Endothelial cell (in vitro differentiated cells): ENCODE measurements around the gene TBC1D9. TPM values are rescaled to one million over a fixed set of nuclear protein-coding genes. Genes with fewer than 3 reads are reported as not detected.

Source experiments
- DNase-seq: peaks from one replicate; pipeline ENCODE4 v3.0.0; 2021; ENCODE audit warnings: low spot score
- H3K27ac Mint-ChIP-seq: one replicate; pipeline ENCODE4 v1.8.0; 2021; ENCODE audit warnings: mixed read lengths, inconsistent platforms; ENCODE audit not compliant: unreplicated experiment
- H3K27me3 Mint-ChIP-seq: one replicate; pipeline ENCODE4 v1.8.0; 2021; ENCODE audit warnings: mild to moderate bottlenecking, moderate library complexity, mixed read lengths, inconsistent platforms; ENCODE audit not compliant: unreplicated experiment
- H3K36me3 Mint-ChIP-seq: one replicate; pipeline ENCODE4 v1.8.0; 2021; ENCODE audit warnings: mild to moderate bottlenecking, low read depth, mixed read lengths, inconsistent platforms; ENCODE audit not compliant: unreplicated experiment
- H3K4me1 Mint-ChIP-seq: one replicate; pipeline ENCODE4 v1.8.0; 2021; ENCODE audit warnings: mild to moderate bottlenecking, mixed read lengths, inconsistent platforms; ENCODE audit not compliant: unreplicated experiment
- H3K4me3 Mint-ChIP-seq: one replicate; pipeline ENCODE4 v1.8.0; 2021; ENCODE audit warnings: mild to moderate bottlenecking, mixed read lengths, inconsistent platforms; ENCODE audit not compliant: unreplicated experiment
- H3K9me3 Mint-ChIP-seq: one replicate; pipeline ENCODE4 v1.8.0; 2021; ENCODE audit warnings: mixed read lengths, inconsistent platforms; ENCODE audit not compliant: unreplicated experiment
- total RNA-seq: library from RNA; stranded (reverse); fragmentation: NEBNext Ultra II Directional; extraction: Animal tissue kit (Norgen Biotek cat#: 25700); gene quantifications from one replicate; pipeline ENCODE4 v1.2.1, GENCODE V29; 2021; ENCODE audit not compliant: unreplicated experiment
- TF ChIP-seq, protein P1 (sequence below): fragments of 200-600 bp; sonication (generic); IDR thresholded peaks from one replicate; pipeline ENCODE4 v1.5.0; 2021; ENCODE audit warnings: antibody characterized with exemption; ENCODE audit not compliant: unreplicated experiment

TBC1D9 gene
- total RNA-seq, 1 donor from 2014 or later = 25.5 TPM

DNA sequence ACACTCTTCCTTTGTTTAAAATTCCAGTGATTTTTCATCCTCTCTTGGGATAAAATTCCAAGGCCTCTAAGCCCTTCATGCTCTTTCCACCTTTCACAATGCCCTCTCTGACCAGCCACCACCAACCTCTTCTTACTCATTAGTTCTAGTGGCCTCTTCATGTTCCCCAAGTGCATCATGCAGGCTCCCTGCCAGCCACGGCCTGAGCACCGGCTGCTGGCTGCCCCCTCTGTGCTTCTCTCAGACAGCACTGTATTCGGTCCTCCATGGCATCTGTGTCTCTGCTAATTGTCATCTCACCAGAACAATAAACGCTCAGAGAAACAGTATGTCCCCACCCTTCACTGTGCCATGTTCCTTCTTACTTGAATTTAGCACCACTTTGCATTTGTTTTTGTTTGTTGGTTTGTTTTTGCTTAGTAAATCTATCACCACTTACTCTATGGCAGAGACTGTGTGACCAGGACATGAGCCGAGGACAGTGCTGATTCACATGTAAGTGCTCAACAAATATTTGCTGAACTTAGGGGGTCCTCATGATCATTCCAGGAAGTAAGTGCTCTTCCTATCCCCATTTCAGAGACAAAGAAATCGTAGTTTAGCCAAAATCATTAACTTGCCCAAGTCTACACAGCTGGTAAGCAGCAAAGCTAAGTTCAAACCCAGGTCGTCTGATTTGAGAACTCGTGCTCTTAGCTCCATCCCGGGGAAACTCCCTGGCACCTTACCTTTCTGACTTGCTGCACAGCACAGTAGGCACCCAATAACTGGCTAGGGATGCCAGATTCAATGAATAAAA, 110.4 kb downstream of the TBC1D9 start:
- DNase-seq = no peak
- Mint-ChIP-seq H3K4me3 (peak overlapping the region; percentile 26), H3K4me1 (peaks cover 18% of the 10 kb centered on the region), H3K9me3 (no peaks in the 10 kb centered on the region), H3K36me3 (peaks cover 13% of the 10 kb centered on the region), H3K27me3 (peaks cover 14% of the 10 kb centered on the region), H3K27ac (no peak overlapping the region)
- TF ChIP-seq, protein P1, sequence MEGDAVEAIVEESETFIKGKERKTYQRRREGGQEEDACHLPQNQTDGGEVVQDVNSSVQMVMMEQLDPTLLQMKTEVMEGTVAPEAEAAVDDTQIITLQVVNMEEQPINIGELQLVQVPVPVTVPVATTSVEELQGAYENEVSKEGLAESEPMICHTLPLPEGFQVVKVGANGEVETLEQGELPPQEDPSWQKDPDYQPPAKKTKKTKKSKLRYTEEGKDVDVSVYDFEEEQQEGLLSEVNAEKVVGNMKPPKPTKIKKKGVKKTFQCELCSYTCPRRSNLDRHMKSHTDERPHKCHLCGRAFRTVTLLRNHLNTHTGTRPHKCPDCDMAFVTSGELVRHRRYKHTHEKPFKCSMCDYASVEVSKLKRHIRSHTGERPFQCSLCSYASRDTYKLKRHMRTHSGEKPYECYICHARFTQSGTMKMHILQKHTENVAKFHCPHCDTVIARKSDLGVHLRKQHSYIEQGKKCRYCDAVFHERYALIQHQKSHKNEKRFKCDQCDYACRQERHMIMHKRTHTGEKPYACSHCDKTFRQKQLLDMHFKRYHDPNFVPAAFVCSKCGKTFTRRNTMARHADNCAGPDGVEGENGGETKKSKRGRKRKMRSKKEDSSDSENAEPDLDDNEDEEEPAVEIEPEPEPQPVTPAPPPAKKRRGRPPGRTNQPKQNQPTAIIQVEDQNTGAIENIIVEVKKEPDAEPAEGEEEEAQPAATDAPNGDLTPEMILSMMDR = no peak

DNA sequence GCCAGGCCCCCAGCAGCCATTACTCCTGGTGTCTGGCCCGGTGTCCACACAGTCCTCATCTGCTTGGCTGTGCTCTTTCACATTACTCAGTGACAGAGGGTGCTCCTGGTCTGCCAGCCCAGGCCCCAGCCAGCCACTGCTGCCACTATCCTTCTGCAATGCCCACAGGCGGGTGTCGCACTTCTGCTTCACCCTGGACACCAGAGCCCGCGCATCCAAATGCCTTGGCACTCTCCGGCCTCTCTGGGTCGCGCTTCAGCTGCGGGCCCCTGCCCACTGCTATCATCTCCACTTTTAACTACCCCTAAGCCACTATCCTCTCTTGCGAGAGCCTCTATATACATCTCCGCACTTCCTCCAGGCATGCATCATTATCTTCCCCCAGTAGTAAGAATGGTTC, 111.0 kb downstream of the TBC1D9 start:
- Mint-ChIP-seq H3K36me3 (peaks cover 13% of the 10 kb centered on the region), H3K27ac (no peak overlapping the region), H3K9me3 (no peaks in the 10 kb centered on the region), H3K4me3 (peak overlapping the region; percentile 26), H3K27me3 (peaks cover 14% of the 10 kb centered on the region), H3K4me1 (peaks cover 18% of the 10 kb centered on the region)
- DNase-seq = no peak
- TF ChIP-seq, protein P1 = no peak

DNA sequence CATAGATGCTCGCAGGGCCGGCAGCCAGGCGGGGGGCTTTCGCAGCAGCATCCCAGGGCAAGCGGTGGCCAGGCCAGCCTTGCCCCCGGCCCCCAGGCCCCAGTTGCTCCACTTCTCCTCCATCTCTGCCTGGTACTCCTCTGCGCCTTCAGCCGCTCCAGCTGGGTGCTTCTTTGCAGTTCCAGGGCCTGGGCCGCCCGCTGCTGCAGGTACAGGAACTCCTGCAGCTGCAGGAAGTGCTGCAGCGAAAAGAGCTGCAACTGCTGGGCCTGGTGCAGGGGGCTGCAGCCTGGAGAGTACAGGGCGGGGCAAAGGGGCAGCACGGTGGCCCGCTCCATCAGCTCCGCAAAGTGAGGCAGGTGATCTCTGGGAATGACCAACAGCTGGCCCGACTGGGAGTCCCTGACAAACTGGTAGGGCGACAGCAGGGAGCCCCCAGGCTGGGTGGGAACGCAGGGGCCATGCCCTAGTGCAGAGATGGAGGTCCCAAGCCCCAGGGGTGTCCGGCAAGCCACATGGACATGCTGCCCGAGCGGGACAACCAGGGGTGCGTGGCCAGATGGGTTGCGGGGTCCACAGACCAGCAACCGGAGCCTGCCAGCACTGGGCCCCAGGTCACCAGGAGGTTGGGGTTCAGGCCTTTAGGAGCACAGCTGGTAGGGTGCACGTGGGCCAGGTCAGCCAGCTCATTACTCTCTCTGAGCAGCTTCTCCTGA, 111.6 kb downstream of the TBC1D9 start:
- H3K4me1 Mint-ChIP-seq = peaks cover 18% of the 10 kb centered on the region
- peaks cover 13% of the 10 kb centered on the region for H3K36me3 Mint-ChIP-seq
- H3K27me3 Mint-ChIP-seq = peaks cover 14% of the 10 kb centered on the region
- no peaks in the 10 kb centered on the region for H3K9me3 Mint-ChIP-seq
- H3K27ac Mint-ChIP-seq = no peak overlapping the region
- TF ChIP-seq, protein P1 = no peak
- no peak overlapping the region for H3K4me3 Mint-ChIP-seq
- DNase-seq = no peak

DNA sequence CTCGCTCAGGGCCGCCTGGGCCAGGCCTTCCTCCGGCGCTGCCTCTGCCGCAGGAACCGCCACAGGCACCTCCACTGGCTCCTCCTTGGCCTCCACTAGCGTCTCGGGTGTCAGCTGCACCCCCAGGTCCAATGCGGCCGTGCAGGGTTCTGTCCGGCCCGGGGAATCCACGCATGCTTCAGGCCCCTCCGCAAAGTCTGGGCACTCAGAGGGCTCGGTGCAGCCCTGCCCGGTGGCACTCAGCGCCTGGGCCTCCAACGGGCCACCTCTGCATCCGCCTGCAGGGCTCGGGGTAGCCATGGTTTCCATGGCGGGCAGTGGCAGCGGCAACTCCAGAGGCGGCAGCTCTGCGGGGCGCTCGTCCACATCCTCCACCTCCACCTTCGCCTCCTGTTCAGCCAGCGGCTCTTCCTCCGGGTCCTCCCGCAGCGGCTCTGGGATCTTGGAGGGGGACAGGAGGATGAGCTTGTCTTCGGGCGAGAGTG, 112.6 kb downstream of the TBC1D9 start:
- Mint-ChIP-seq H3K9me3 (no peaks in the 10 kb centered on the region), H3K4me1 (peaks cover 18% of the 10 kb centered on the region), H3K27ac (no peak overlapping the region), H3K36me3 (peaks cover 10% of the 10 kb centered on the region), H3K27me3 (peaks cover 14% of the 10 kb centered on the region), H3K4me3 (no peak overlapping the region)
- TF ChIP-seq, protein P1 = no peak
- DNase-seq = no peak
